SKM-1 (cell line): Measurements from ENCODE around the gene PCYOX1L.

Experiments used
- DNase-seq: peaks from one replicate; lab custom pipeline; 2025; ENCODE audit not compliant: unreplicated experiment; lab: John Stamatoyannopoulos, UW

PCYOX1L gene

DNA sequence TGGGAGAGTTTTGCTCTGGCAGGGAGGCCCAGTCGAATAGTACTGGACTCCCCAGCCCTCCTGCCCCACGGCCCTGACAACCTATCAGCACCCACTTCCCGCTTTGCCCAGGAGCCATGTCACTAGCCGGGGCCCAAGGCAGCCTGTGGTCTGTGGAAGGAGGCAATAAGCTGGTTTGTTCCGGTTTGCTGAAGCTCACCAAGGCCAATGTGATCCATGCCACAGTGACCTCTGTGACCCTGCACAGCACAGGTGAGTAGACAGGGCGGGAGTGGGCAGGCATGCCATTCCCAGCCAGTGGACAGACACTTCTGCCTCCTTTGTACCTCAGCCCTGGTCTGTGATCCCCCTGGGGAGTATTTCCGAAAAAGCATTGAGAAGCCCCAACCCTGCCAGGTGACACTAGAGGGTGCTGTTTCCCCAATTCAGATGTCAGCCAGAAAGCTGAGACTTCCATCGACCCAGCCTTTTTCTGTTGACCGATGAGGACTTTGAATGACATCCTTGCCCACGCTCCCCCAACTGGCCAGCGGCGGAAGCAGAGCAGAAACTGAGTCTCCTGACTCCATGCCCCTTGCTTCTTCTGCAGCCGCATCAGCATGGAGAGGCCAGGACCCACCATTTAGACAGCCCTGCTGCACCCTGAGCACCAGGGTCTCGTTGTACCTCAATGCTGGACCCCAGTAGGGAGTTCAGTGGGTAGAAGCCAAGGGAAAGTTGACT is 9.6 kb downstream of the PCYOX1L start:
- DNase-seq: peak; percentile 69

DNA sequence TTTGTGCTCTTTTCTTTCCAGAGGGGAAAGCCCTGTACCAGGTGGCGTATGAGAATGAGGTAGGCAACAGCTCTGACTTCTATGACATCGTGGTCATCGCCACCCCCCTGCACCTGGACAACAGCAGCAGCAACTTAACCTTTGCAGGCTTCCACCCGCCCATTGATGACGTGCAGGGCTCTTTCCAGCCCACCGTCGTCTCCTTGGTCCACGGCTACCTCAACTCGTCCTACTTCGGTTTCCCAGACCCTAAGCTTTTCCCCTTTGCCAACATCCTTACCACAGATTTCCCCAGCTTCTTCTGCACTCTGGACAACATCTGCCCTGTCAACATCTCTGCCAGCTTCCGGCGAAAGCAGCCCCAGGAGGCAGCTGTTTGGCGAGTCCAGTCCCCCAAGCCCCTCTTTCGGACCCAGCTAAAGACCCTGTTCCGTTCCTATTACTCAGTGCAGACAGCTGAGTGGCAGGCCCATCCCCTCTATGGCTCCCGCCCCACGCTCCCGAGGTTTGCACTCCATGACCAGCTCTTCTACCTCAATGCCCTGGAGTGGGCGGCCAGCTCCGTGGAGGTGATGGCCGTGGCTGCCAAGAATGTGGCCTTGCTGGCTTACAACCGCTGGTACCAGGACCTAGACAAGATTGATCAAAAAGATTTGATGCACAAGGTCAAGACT is 10.3 kb downstream of the PCYOX1L start:
- no peak for DNase-seq

DNA sequence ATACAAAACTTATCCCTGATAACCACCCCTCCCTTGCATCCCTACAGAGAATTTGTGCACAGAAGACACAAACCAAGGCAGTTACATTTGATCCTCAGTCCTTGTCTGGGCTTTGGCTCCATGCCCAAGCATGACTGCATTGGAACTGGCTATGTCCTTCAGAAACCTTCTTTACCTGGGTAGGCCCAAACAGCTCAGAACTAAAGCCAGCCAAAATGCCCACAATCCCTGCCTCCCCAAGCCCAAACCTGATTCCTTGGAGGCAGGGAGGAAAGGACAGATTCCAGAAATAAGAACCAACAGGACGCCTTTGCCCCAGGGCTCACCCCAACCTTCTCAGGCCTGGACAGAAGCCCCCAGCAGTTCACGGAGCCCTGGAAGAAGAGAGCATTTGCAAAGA is 13.0 kb downstream of the PCYOX1L start:
- no peak for DNase-seq

DNA sequence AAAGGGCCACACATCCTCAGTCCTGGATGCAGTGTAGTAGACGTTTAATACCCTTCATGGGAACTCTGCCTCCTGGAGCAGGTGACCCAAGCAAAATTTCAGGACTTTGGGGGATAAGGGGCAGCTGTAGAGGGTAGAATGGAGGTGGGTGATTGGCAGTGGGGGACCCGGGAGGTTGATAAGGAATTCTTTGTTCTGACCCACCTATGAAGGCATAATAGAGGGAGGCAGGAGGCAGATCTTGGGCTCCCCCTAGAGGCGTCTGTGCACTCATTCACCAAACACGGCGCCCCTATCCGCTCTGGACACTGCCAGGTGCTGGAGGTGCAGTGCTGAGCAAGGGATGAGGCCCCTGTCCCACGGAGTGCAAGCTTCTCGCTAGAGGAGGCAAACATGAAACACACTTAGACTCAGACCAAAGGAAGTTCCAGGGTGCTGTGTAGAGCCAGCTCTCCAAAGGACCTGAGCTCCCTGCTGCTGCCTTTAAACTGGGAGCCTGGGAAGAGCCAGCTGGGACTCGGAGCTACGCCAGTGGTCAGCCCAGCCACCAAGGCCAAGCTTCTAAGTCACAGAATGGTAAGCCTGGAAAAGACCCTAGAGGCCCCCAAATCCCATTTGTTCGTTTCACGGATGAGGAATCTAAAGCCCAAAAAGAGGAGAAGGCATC is 13.6 kb downstream of the PCYOX1L start:
- peak; percentile 47 for DNase-seq

DNA sequence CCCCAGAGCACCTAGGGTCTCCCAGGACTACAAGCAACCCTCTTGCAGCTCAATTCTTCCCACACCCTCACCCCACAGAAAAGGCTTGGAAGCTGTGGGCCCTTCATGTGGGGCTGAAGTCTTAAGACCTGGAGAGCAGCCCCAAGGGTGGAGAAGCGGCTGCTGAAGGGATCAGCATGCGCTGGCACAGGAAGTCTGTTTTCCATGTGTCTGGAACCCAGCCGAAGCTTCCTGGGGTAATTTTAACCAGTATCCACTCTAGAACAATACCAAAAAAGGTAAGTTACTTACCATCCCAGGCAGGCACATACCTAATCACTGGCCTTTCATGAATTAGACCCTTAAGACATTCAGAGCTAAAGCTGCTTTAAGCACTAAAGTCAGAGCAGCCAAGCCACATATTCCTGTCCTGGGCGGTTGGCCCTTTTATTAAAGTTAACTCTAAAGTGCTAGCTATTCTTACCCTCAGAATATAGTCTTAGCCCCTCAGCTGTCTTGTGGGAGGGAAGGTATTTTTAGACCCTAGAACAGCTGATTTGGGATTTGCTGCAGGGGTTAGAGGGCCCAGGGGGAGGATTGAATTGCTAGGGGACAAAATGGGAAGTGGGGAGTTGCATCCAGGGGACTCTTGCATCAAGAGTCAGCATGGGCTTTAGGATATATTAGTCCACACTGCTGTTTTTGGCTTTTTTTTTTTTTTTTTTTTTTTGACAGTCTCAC is 14.4 kb downstream of the PCYOX1L start:
- DNase-seq: no peak

DNA sequence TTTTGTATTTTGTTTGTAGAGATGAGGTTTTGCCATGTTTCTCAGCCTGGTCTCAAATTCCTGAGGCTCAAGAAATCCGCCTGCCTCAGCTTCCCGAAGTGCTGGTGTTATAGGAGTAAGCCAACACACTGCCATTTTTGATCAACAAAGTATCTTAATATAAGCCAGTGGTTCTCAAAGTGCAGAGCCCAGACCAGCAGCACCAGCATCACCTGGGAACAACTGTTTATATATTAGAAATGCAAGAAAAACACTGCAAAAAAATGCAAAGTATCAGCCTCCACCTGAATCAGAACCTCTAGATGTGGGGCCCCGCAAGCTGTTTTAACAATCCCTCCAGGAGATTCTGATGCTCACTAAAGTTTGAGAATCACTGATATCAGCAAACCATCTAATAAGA is 15.1 kb downstream of the PCYOX1L start:
- no peak for DNase-seq

DNA sequence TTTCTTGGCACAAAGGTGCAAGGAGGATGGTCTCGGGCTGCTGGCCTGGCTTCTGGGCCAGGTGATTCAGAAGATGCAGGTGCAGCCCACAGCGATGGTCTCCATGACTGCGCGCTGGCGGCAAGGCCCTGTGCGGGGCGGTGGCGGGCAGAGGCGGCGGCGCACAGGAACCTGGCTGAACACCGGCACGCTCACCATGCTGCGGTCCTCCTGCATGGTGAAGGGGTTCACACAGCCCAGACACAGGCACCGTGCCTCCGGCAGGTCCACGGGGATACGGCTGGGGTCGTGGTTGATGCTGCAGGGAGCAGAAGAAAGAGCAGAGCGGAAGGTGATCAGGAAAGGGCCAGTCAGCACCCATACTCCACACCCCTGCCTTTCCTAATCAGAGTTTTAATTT is 16.5 kb downstream of the PCYOX1L start:
- DNase-seq: no peak

DNA sequence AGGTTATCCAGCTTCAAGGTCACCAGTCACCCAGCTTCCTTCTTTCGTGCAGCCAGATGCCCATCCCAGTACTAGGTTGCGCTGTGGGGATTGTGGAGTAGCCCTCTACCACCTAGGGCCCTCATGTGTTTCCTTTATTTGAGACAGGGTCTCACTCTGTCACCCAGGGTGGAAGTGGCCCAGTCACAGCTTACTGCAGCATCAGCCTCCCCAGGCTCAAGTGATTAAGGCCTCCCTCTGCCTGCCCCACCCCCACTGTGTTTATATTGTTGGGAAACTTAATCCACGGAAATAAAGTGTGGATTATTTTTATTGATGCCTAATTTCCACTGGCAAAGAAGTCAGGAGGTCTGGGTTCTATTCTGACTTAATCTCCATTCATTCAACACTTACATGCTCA is 17.0 kb downstream of the PCYOX1L start:
- DNase-seq: no peak

DNA sequence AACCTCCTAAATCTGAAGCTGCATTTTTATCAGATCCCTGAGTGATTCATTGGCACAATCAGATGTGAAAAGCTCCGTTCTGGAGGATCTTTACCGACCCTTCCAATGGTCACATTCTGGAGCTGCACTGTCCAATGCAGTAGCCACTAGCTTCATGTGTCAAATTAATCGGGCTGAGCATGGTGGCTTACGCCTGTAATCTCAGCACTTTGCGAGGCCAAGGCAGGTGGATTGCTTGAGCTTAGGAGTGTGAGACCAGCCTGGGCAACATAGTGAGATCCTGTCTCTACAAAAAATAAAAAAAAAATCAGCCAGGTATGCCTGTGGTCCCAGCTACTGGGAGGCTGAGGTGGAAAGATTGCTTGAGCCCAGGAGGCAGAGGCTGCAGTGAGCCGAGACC is 17.6 kb downstream of the PCYOX1L start:
- no peak for DNase-seq

DNA sequence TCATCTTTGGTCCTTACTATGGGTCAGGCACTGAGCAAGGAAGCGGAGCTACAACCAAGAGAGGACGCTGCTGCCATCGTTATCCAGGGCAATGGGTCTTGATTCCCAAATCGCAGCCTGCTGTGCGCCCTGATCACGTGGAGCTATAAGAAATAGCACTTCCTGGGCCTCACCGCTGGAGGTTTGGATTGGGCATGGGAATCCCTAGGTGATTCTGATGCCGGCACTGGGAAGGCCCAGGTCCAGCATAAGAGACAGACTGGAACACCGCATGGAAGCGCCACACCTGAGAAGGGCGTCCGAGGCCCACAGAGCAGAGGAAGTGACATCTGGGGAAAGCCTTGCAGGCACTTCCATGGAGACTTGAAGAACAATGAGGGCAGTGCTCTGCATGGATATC is 18.3 kb downstream of the PCYOX1L start:
- DNase-seq: no peak

DNA sequence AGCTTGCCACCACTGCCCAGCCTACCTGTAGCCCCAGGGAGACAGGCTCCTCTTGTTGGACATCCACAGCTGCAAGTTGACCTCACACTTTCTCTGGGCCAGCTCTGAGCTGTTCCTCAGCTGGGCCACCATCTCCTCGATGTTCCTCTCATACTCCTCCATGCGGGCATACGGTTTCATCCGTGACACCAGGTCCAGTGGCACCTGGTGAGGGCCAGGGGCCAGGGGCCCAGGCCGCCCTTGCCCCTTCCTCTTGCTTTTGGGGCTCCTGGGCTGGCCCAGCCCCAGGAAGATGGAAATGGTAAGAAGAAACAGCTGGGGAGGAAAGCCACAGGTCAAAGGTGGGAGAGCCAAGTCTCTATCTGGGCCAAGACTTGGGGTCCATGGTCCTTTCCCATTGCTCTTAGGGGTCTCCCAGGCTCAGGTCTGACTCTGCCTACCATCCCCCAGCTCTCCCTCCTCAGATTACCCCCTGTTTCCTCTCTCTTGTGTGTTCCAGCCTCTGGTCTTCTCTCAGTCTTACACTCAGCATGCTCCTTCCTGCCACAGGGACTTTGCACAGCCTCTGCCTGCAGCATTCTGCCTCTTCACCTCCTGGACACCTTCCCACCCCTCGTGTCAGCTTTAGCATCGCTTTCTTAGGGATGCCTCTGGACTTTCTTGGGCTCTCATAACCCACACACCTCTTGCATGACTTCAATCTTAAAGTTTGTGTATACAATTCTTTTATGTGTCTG is 19.0 kb downstream of the PCYOX1L start:
- DNase-seq: no peak

DNA sequence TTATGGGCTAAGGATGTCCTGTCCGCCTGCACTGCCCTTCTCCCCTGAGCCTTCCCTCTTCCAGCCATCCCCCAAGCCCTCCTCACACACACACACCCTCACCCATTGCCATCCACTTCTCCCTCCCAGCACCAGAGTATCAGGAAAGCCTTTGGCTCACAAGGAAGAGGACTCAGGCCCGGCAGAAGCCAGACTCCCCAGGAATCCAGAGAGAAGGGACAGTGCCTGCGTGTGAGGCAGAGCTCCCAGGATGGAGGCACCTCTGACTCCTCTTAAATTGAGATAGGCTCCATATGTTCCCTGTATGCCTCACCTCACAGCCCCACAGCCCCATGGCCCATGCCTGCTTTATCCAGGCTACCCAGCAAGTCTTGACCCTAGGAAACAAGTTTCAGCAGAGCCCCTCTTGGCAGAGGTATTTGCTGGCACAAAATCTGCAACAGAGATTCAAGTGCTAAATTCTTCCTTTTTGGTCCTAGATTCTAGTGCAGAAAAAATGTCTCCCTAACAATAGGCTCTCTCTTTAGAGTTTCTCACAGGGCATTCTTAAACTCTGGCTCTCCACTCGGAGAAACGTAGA is 20.5 kb downstream of the PCYOX1L start:
- DNase-seq: no peak

DNA sequence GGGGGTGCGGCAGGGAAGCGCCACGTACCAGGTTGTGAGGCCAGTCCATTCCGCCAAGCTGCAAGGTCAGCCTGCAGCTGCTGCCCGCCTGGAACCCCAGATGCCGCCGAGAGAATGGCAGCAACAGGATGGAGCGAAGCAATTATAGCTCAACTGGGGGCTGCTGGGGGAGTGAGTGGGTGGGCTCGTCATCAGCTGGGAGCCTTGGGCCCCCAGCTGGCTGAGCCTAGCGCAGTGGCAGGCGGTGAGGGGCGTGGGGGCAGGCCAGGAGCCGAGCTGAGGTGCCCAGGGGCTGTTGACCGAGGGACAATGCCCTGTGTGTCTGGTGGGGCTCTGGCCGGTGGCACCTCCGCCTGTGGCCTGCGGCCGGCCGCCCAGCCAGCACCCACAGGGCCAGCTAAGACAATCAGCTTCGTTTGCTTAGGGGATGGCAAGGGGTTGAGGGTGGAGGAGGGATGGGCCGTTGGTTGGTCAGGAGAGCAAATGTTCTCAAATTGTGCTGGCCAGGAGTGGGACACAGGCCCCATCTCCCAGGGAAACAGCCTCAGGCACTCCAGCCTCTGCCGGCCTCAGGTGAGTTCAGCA is 21.4 kb downstream of the PCYOX1L start, which contains the start of gene IL17B:
IL17B (minus strand) TSS at position 116 of the 585 bp plus-strand sequence; CDS start at position 49, 67 bp downstream.
- DNase-seq: no peak

DNA sequence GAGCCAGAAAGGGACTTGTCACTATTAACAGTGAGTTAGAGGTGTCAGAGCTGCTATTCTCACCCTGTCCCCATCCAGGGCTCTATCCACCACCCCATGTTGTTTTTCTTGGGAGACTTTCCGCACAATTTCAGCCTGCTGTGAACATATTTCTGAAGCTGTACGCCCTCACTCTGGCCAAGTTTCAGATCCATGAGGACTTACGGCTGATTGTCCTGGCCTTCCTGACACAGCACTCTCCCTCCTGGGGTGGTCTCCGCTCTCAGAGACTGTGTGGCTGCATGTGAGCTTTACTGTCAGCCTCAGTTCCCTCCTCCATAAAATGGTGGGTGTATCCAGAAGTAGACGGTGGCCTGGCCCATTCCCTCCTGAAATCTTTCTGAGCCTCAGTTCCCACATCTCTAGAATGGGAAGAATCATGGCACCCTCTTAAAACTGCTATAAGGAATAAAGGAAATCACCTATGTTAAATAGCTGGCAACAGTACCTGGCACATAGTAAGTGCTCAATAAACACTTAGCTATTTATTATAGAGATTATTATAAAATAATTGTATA is 22.1 kb downstream of the PCYOX1L start:
- no peak for DNase-seq

DNA sequence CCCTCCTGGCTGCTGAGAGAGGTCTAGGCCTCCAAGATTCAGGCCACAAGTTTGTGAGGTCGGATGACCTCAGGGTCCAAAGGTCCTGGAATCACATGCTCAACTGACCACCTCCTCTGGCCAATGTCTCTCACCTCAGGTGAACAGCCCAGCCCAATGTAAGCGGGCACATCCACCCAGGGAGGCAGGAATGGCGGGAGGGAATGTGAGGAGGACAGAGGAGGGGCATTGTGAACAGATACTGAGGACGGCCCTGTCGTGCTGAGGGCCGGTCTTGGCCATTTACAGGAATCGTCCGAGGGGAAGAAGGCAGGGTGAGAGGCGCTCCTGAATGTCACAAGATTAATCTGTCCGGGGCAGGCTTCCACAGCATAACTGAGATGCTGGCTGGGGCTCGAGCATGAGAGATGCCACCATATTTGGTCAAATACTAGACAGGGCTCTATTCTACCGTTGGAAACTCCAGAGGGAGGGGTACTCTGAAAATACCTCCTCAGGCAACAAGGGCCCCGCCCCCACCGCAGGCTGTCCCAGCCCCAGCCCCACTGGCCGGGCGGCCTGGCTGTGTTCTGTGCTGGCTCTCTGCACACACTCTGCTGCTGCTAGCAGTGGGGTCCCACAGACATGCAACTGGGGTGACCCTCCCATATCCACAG is 22.7 kb downstream of the PCYOX1L start:
- DNase-seq: no peak

DNA sequence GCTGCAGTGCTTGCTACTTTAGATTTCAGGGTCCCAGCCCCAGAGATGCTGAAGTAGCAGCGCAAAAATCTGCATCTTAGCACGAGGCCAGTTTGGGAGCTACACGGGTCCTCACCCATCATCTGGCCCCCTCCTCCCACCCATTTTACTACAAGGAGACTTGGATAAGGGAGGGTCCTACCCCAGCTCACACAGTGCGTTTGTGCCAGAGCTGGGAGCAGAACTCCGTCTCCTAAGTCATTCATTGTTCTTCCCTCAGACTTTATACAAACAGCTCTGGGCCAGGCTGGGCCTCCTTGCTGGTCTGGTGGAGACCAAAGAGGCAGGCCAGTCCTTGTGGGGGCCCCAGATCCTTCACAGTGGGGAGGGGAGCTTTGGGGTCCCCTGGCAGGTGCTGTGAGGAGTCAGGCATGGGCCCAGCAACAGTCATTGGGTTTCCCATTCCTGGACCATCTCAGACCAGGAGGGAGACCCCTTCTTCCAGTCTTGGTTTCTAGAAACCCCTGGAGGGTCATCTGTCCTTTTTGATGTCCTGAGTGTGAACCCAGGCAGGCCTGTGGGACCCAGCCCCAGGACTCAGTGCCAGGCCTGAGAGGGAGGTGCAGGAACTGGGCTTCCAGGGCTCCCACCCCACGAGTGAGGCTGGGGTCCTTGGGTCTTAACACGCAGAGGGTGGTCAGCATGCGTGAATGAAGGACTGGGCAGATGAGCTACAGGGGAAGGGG is 23.6 kb downstream of the PCYOX1L start:
- DNase-seq: no peak

DNA sequence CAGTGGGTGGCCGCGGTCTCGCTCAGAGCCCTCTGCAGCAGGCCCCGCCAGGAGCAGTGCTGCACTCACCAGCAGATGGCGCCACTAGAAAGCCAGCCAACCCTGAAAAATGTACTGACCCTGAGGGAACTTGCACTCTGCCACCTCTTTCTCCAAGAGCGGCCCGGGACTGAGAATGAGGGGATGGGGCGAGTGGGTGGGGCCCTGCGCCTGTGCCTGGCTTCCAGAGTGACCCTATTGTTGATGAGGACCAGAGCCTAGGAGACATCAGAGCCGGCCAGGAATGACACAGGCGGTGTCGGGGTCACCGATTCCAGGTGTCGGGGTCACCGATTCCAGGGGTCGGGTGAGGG is 24.1 kb downstream of the PCYOX1L start:
- peak; percentile 40 for DNase-seq

DNA sequence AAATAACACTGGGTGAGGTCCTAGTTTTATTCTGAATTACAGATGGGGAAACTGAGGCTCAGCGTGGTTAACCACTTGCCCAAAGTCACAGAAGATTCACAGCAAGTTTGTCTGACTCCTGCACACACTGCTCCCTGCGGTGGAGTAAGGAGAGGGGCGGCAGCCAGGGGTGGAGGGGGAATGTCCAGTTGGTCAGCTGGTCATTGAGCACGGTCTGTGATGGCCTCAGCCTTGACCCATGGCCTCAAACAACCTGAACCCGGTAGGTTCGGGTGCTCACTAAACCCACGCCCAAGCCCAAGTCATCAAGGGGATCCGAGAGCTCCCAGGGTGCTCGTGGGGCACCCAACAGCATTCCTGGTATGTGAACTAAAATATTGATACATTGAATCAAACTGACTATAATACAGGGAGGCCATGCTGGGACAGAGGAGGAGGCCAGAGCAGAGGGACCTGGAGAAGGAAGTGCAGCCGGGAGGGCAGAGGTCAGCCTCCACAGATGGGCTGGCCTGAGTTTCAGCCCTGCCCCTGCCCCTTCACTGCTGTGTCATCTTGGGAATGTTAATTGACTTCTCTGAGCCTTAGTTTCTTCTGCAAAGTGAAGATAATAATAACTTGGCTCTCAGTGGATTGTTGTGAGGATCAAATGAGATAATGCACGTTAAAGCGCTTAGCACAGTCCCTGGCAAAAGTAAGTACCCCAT is 24.8 kb downstream of the PCYOX1L start:
- no peak for DNase-seq
